DMS53 (cell line): ENCODE measurements around the gene GSTCD.
"Not testable (repeated sequence)": the region's sequence is repeated elsewhere in the genome, so short reads cannot be mapped to it uniquely, and the experiment has no call there.

Experiments used
- DNase-seq: peaks from one replicate; lab custom pipeline; 2025; lab: John Stamatoyannopoulos, UW

The GSTCD gene

GRCh38 chr4:105807496-105807895 is 98.9 kb downstream of the GSTCD start:
- no peak for DNase-seq

GRCh38 chr4:105808030-105808749 is 99.6 kb downstream of the GSTCD start:
- DNase-seq = no peak

DNA sequence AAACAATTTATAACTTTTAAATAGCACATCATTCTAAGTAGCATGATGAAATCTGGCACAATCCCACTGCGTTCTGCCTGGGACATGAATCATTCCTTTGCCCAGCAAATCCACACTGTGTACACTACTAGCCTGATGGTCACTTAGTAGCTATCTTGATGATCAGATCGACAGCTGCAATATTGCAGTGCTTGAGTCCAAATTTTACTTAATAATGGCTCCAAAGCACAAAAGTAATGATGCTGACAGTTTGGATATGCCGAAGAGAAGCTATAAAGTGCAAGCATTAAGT is 100.1 kb downstream of the GSTCD start:
- DNase-seq = no peak

GRCh38 chr4:105815701-105816100 is 107.1 kb downstream of the GSTCD start:
- DNase-seq = no peak

DNA sequence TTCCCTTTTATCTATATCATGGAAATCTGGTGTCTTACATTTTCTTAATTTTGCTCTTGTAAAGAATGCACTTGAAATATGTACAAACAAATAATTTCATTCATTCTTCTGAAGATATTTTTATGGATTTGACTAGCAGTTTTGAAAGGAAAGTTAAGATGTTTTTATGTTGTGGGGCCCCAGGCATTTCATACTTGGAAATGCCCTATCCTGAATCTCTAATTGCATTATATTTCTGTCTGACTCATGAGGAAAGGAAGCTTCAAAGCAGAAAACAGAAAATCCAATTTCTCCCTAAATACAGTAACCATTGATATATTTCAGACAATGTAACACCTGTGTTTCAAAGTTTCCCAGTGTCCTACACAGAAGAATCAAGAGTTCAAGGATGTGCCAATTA is 113.5 kb downstream of the GSTCD start:
- no peak for DNase-seq

- DNase-seq = no peak
Observed at GRCh38 chr4:105828074-105828473, 119.5 kb downstream of the GSTCD start.

DNA sequence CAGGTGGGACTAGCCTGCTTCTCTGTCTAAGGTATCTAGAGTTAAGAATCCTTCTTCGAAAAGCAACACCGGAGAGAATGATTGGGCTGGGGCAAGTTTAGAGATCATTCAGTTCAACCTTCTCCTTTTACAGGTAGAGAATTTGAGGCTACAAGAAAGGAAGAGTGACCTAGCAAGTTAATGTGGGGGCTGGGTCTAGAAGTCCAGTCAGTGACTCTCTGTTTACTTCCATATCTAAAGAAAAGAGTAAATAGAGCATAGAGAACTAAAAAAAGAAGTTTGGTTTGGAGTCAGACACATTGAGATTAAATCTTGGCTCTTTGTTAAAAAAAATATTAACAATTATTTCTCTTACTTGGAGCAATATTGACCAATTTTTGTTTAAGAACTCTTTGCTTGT is 122.6 kb downstream of the GSTCD start:
- no peak for DNase-seq

DNA sequence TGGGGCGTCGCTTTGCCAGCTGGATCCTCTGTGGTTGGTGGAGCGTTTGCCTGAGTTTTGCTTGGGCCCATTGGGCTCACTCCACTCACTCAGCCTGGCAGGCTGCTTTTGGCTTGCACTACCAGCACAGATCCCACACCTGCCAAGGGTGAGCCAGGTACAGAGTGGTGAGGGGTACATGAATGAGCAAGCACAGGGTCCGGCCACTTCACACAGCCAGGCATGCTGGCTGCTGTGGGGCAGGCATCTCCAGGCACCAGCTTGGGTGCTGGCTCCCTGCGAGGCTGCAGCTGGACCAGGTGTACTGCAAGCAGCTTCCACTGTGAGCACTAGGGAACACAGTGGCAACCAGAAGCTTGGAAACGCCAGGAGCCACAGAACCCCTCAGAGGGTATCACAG is 126.6 kb downstream of the GSTCD start:
- DNase-seq = no peak

DNA sequence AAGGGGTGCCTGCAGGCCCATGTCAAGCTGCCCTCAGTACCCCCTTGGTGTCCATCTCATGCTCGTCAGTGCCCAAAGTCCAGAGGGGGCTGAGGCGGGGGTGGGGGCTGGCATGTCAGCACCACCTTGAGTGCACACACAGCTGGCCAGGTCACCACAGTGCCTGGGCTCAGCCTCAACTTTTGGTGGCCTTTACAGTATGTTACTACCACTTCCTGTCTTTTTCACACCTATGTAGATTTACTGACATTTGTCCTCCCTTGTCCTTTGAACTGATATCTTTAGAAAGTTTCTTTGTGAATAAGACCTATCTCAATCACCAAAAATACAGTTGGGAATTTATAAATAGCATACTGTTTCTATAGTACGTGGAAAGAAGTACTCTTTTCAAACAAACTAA is 128.0 kb downstream of the GSTCD start:
- no peak for DNase-seq

DNA sequence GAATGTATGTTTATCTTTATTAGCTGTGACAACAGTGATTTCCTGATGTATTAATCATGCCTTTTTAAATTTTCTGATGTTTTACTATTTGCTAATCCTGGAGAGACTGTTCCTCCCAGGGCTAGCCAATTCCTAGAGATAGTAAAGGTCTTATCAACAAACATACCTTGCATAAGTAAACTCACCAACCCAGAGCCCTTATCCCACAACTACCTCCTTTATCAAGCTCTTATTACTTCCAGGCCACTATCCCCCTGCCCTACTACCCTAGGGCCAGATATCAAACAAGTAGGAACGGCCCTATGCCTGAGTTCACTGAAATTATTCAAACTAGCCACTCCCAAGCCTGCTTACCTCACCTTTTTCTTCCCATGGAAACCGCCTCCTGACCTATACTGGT is 128.5 kb downstream of the GSTCD start:
- DNase-seq = peak; percentile 14

DNA sequence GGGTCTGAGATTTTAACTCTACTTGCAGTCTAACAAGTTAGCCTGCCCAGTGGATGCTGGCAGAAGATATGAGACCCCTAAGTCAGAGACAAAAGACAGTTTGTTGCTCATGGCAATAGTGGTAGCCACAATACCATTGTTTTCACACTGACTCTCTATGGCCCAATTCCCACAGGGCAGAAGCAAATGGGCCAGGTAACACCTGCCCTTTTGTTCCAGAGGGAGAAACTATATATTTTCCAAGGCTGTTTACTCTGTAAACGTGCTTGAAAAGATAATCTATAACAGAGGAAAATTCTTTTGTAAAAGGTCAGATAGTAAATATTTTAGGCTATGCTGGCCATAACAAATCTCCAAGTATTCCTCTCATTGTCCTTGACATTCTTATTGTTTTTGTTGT is 129.5 kb downstream of the GSTCD start:
- peak; percentile 57 for DNase-seq

- peak; percentile 70 for DNase-seq
Observed at GRCh38 chr4:105840426-105841174, 132.0 kb downstream of the GSTCD start.

GRCh38 chr4:105843941-105844340 is 135.4 kb downstream of the GSTCD start:
- no peak for DNase-seq

DNA sequence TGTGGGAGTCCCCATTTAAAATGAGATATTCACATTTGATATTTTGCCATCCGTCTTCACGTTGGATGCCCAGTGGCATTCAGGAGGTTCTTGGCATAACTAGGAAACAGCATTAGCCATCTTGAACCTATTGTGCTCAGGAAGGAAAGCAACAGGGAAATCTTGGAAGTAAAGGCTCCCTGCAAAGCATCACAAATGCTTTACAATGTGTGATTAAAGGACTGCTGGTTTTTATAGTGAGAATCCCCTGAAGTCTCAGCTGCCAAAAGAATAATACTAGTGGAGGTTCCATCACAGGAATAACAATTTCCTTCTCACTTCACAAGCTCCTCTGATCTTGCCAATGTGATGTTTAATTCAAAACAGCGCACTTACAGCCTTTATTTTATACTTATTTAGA is 137.0 kb downstream of the GSTCD start:
- DNase-seq = no peak

- not testable (repeated sequence) for DNase-seq
Observed at GRCh38 chr4:105848359-105848758, 139.8 kb downstream of the GSTCD start.

GRCh38 chr4:105851196-105851595 is 142.6 kb downstream of the GSTCD start:
- no peak for DNase-seq

- DNase-seq = not testable (repeated sequence)
Observed at GRCh38 chr4:105852230-105852629, 143.6 kb downstream of the GSTCD start.

DNA sequence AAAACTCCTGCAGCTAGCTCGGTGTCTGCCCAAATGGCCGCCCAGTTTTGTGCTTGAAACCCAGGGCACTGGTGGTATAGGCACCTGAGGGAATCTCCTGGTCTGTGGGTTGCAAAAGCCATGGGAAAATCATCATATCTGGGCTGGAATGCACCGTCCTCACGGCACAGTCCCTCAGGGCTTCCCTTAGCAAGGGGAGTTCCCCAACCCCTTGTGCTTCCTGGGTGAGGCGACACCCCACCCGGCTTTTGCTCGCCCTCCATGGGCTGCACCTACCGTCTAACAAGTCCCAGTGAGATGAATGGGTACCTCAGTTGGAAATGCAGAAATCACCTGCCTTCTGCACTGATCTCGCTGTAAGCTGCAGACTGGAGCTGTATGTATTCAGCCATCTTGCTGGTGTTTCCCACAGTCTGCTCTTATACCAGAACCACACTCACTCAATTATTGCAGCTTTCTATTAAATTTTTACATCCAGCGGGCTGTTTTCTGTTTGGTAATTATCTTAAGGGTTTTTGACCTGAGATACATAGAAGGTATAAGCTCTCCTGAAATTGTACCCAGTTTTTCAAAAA is 150.0 kb downstream of the GSTCD start:
- peak; percentile 38 for DNase-seq

GRCh38 chr4:105859233-105859632 is 150.6 kb downstream of the GSTCD start:
- DNase-seq = peak; percentile 80

DNA sequence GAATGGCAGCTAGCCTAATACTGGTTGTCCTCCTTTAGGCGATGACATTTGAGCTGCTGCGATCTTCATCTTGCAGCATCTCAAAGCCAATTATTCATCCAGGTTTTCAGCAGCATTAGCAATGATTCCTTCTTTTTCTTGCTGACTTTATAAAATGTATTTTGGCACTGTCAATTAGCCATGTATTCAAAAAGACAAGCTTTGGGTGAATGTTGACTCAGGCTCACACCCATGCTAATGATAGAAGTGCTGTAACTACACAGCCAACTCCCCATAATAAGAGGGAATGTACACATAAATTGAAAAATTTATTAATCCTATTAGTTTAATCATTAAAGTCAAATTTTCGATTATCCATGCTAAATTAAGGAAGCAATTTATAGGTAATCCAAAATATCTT is 162.4 kb downstream of the GSTCD start:
- no peak for DNase-seq

- DNase-seq = no peak
Observed at GRCh38 chr4:105871997-105872396, 163.4 kb downstream of the GSTCD start.

DNA sequence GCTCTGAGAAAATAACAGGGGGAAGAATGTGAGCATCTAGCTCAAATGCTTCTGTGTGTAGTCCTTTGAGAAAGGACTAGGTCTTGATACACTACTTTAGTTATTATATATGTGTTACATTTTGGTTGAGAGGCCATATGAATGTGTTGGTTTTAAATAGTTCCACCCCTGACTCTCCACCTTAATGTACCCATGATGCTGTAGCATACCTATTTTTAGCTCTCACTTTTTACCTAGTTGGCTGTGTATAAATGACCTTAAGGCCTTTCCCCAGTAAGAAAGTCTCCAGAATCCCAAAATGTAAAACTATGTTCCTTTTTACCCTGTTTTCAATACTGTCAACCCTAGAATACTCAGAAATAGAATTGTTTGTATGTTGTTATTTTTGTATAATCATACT is 166.6 kb downstream of the GSTCD start:
- DNase-seq = no peak

DNA sequence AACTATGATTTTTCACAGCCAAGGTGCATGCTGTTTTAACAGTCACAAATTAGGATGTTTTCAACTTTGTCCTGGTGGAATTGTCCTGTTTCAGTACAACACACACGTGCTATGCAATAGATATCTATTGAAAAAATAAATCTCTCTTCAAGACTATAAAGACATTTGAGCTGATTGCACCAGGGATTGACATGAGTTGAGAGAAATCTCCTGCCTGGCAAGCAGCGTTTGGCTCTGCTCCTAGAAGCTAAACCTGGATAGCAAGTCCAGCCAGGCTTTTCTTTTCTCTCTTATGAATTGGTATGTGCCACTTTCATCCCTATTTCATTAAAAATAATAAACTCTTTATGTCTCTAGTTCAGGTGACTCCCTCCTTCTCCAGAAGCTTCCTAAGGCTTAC is 170.1 kb downstream of the GSTCD start:
- no peak for DNase-seq

DNA sequence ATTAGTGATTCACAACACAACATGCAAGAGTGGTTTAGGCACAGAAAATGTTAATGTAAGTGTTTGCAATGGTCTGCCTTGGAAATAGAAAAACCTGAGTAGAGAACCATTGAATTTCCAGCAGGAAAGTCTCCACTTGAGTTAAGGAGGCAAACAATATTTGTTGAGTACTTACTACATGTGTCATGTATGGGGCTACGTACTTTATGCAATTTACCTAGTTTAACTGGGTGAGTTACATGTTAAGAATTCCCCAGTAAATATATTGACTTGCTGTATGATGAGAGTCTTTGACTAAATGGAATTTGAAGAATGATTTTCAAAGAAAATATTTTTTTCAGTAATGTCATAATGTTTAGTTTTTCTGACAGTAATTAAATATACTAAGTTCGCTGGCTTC is 178.9 kb downstream of the GSTCD start:
- DNase-seq = peak; percentile 22
